ENCODE measurements around the gene CD1E.
"Not testable (repeated sequence)": the region's sequence is repeated elsewhere in the genome, so short reads cannot be mapped to it uniquely, and the experiment has no call there.

Gene CD1E

DNA sequence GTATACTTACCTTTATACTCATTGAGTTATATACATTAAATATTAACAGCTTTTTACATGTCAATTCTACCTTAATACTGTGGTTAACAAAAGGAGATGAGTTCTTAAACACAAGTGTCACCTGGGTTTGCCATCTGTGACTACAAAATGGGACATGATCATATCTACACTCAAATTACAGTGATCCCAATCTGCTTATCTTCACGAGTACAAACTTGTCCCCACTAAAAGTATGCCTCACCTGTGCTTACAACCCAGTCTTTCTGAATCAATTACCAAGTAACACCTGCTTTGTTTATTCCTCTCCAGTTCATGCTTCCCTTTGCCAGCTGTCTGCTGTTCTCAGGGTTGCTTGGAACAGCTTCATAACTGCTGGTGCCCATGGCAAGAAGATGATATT lies 8.8 kb downstream of the CD1E start:
- DNase-seq (ENCODE audit: low read depth in 3 of 3): no peak

- DNase-seq (ENCODE audit: low read depth in 3 of 3): no peak
These were observed 9.2 kb downstream of the CD1E start for GRCh38 chr1:158362941-158363340.

- DNase-seq (ENCODE audit: low read depth in 3 of 3): no peak
These were observed 13.1 kb downstream of the CD1E start for GRCh38 chr1:158366783-158367182.

DNA sequence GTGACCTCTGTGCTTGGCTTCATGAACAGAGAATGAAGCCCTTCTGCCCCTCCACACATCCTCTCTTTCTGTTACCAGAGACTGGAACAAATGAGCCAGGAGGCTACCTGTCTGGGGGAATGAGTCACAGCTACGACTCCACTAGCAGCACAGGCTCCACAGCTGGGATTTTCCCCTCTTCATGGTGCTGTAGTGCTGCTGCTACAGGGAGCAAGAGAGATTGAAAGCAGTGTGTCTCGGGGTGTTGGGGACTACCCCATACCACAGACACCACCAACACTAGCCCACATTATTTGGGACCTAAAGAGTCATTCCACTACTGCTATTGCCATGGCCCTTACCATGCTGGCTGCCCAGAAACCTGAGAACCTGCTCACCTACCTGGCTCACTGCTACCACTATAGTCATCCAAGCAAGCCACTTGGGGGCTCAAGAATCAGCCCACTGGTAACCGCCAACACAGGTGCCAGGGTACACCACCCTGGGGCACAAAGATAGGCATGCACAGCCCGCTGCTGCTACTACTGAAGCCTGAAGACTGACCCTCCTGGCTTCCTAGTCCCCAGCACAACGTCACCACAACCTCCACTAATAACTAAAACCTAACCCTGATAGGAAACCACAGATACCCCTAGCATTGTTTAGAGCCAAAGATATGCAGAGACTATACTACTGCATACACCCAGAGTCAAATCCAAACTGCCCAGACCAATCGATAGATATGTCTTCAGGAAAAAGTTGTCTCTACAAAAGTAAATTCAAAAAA lies 17.7 kb downstream of the CD1E start:
- DNase-seq (ENCODE audit: low read depth in 3 of 3): no peak

DNA sequence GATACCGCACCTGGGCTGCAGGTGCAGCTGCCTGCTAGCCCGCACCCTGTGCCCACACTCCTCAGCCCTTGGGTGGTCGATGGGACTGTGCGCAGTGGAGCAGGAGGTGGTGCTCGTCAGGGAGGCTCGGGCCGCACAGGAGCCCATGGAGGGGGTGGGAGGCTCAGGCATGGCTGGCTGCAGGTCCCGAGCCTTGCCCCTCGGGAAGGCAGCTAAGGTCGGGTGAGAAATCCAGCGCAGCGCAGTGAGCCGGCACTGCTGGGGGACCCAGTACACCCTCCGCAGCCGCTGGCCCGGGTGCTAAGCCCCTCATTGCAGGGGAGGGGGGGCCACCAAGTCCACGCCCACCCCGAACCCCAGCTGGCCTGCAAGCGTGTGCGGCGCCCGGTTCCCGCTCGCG lies 20.4 kb downstream of the CD1E start:
- not testable (repeated sequence) for DNase-seq (ENCODE audit: low read depth in 3 of 3)

DNA sequence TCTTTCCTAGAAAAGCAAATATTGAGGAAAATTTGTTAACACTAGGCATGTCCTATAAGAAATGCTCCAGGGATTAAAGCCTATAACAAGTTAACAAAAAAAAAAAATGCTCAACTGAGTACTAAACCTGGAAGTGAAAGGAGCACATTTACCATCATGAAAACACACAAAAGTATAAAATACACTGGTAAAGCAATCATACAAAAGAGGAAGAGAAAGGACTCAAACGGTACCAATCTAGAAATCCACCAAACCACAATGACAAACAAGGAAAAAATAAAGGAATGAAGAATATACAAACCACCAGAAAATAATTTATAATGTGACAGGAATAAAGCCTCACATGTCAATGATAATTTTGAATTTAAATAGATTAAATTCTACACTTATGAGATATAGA lies 21.2 kb downstream of the CD1E start:
- no peak for DNase-seq (ENCODE audit: low read depth in 3 of 3)

DNA sequence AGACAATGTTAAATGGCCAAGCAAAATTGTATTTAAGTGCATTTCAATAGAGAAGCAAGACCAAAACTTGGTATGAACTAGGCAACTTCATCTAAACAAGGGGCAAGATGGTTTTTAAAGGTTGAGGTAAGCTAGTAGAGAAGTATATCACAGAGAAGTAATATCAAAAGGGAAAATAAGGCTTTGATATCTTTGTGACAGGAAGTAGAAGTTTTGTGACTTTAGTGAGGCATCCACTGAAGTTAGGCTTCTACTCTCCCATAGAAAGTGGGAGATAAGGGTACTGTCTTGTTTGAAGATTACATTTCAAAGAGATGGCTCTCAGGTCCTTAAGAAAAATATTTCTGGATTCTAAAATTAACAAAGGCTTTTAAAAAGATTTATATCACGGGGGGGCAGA lies 36.6 kb downstream of the CD1E start:
- DNase-seq (ENCODE audit: low read depth in 3 of 3): no peak

DNA sequence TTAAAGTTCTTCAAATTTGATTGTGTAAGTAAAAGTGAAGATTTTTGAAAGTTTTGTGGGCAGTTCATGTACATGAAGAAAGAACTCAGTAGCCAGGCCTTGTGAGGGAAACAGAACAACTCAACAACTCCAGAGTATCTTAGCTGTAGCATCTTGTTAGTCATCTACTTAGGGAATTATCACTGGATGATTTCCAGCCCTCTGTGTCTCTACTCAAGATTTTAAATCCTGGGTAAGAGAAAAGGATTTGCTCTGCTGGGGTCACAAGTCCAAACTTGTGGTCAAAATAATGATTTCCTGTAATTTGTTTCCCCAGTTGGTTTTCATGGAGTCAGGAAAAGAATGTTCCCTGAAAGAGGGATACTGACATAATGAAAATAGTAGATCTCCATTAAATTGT lies 37.4 kb downstream of the CD1E start:
- no peak for DNase-seq (ENCODE audit: low read depth in 3 of 3)

GRCh38 chr1:158393476-158393875 lies 39.8 kb downstream of the CD1E start:
- no peak for DNase-seq (ENCODE audit: low read depth in 3 of 3)

DNA sequence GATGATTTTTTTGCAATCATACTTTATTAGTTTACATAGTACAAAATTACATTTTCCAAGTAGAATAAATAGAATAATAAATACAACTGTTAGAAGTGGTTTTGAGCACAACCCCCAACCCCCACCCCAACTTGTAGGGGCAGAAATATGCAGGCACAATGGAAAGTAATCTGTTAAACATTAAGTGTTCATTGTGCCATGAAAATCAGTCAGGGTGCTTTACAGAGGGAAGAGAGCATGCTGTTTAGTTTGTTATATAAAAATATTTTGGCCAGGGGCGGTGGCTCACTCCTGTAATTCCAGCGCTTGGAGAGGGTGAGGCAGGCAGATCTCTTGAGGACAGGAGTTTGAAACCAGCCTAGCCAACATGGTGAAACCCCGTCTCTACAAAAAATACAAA lies 43.0 kb downstream of the CD1E start:
- DNase-seq (ENCODE audit: low read depth in 3 of 3): no peak

GRCh38 chr1:158398818-158399514 lies 45.3 kb downstream of the CD1E start, which contains the start of gene OR10T2:
OR10T2 (minus strand) TSS chr1:158399466; CDS start chr1:158399466, 0 bp downstream.
- no peak for DNase-seq (ENCODE audit: low read depth in 3 of 3)

DNA sequence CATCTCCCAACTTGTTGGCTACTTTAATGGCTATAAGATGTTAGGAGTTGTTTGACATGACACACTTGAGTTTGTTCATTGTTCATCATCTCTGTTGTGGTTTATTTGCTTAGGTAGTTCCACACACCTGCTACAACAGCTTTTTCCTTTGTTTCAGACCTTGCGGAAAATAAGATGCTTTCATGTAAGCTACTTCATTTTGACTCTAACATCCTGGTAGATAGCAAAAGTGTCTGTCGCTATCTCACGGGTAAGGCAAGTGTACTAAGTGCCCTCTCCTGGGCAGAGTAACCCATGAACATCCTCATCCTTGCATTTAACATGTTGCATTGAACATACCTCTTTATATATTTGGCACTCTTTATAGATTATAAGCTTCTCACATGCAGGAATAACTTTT lies 47.2 kb downstream of the CD1E start:
- DNase-seq (ENCODE audit: low read depth in 3 of 3): no peak

DNA sequence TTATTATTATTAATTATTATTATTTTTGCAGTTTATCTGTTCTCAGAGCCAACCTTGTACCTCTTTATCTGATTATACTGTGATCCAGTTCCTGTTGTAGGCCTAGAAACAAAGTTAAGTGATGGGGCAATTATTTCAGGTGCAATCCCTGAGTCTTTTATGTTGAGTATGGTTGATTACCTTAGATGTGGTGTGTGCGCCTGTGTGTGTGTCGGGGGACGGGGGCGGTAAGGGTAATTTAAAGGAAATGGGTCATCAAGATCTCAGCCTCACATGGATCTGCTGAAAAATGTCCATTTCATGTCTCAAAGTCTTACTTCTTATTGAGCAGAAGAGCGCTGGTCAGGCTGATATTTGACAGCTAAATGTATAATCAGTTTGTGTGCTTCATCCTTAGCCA lies 53.4 kb downstream of the CD1E start:
- no peak for DNase-seq (ENCODE audit: low read depth in 3 of 3)
